Calu3 (cell line): Measurements from ENCODE around the gene FOXO1. TPM values are rescaled to one million over a fixed set of nuclear protein-coding genes. Genes with fewer than 3 reads are reported as not detected.

Source experiments
- BruUV-seq: library from RNA; stranded (reverse); fragments of 400-500 nt; replicated peaks from 2 replicates; lab custom pipeline; 2021; lab: Mats Ljungman, UMichigan
- CTCF ChIA-PET: fragments of 300-600 bp; sonication (Branson Sonifier 250); formaldehyde crosslinking; loops from one replicate; lab custom pipeline; 2022; ENCODE audit warnings: antibody characterized with exemption; lab: Charles Lee
- DNase-seq: peaks from one replicate; pipeline ENCODE4 v3.0.0; 2022
- H3K27ac Mint-ChIP-seq: one replicate; pipeline ENCODE4 v1.8.0; 2022; ENCODE audit warnings: mixed read lengths; ENCODE audit not compliant: unreplicated experiment
- H3K27me3 Mint-ChIP-seq: one replicate; pipeline ENCODE4 v1.8.0; 2022; ENCODE audit warnings: mixed read lengths; ENCODE audit not compliant: unreplicated experiment
- H3K36me3 Mint-ChIP-seq: one replicate; pipeline ENCODE4 v1.8.0; 2022; ENCODE audit warnings: mild to moderate bottlenecking, moderate library complexity, mixed read lengths; ENCODE audit not compliant: insufficient read depth, unreplicated experiment
- H3K4me1 Mint-ChIP-seq: one replicate; pipeline ENCODE4 v1.8.0; 2022; ENCODE audit warnings: mild to moderate bottlenecking, low read depth, mixed read lengths; ENCODE audit not compliant: unreplicated experiment
- H3K4me3 Mint-ChIP-seq: one replicate; pipeline ENCODE4 v1.8.0; 2022; ENCODE audit warnings: mild to moderate bottlenecking, low read depth, moderate library complexity, mixed read lengths; ENCODE audit not compliant: unreplicated experiment
- H3K9me3 Mint-ChIP-seq: one replicate; pipeline ENCODE4 v1.8.0; 2022; ENCODE audit warnings: low read depth, mixed read lengths; ENCODE audit not compliant: unreplicated experiment
- CTCF ChIP-seq: fragments of 200-600 bp; IDR thresholded peaks from one replicate; pipeline ENCODE4 v1.8.0; 2022; ENCODE audit warnings: antibody characterized with exemption; ENCODE audit not compliant: unreplicated experiment
- intact Hi-C: fragments of 100-400 bp; cut with micrococcal nuclease; formaldehyde crosslinking; loops from one replicate; pipeline ENCODE4 v1.10.0; 2022; ENCODE audit not compliant: unreplicated experiment
- total RNA-seq: library from RNA; stranded (reverse); gene quantifications from 2 replicates; pipeline ENCODE4 v1.2.3, GENCODE V29; 2022

The FOXO1 gene
- total RNA-seq, 1 experiment from 2014 or later, result 11.3 TPM

- intact Hi-C loops, result no loop called here
- TF ChIP-seq CTCF, result no peak
- peaks cover 13% of the 10 kb centered on the region for H3K4me1 Mint-ChIP-seq
- no peak overlapping the region for H3K27ac Mint-ChIP-seq
- no peak overlapping the region for H3K4me3 Mint-ChIP-seq
- no TSS peak for BruUV-seq
- CTCF ChIA-PET, result no interaction called here
- no peaks in the 10 kb centered on the region for H3K27me3 Mint-ChIP-seq
- DNase-seq, result no peak
- H3K9me3 Mint-ChIP-seq, result no peaks in the 10 kb centered on the region
- H3K36me3 Mint-ChIP-seq, result no peaks in the 10 kb centered on the region
These were observed 98.0 kb downstream of the FOXO1 start for GRCh38 chr13:40568246-40569023.

- Mint-ChIP-seq H3K4me1 (peaks cover 18% of the 10 kb centered on the region), H3K27me3 (no peaks in the 10 kb centered on the region), H3K9me3 (no peaks in the 10 kb centered on the region), H3K4me3 (no peak overlapping the region), H3K36me3 (no peaks in the 10 kb centered on the region), H3K27ac (no peak overlapping the region)
- intact Hi-C loops, result no loop called here
- no TSS peak for BruUV-seq
- CTCF ChIA-PET, result no interaction called here
- no peak for TF ChIP-seq CTCF
- DNase-seq, result no peak
These were observed 99.6 kb downstream of the FOXO1 start for GRCh38 chr13:40566811-40567210.

DNA sequence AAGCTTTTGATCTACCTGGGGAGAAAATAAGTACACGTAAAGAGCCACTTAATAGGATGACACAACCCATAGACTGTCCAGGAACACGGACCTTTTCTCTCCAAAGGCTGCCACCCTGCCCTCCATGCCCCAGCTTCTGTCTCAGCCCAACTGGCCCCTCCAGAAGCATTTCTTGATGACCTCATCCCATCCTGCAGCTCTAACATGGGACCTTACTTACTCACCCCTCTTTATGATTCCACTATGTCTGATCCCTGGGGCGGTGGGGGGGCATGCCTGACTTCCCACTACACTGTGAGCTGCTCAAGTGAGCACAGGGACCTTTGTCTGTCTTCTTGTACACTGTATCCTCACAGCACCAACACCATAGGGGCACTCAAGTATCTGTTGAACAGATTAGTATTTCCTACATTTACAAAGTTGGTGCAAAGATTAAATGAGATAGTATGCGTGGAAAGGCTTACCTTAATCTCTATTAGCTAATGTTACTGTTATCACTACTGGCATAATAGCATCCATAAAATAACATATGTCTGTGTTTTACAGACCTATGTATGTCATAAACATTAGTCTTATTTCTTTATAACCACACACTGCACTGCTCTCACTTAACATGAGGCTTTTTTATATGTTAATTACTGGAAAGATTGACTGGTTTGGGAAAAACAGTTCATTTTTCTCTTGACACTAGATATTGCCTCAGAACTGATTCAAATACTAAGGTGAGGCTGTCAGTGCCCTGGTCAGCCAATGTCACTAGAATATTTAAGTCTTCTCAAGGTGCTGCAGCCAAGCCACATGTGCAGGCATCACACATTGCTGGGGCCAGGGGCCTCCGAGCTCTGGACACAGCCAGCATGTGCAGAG, 100.9 kb downstream of the FOXO1 start:
- BruUV-seq, result no TSS peak
- intact Hi-C loops, result no loop called here
- H3K9me3 Mint-ChIP-seq, result no peaks in the 10 kb centered on the region
- CTCF ChIA-PET, result no interaction called here
- H3K36me3 Mint-ChIP-seq, result no peaks in the 10 kb centered on the region
- H3K27ac Mint-ChIP-seq, result no peak overlapping the region
- no peaks in the 10 kb centered on the region for H3K27me3 Mint-ChIP-seq
- peaks cover 18% of the 10 kb centered on the region for H3K4me1 Mint-ChIP-seq
- H3K4me3 Mint-ChIP-seq, result no peak overlapping the region
- no peak for DNase-seq
- TF ChIP-seq CTCF, result no peak

- no peaks in the 10 kb centered on the region for H3K27me3 Mint-ChIP-seq
- peaks cover 18% of the 10 kb centered on the region for H3K4me1 Mint-ChIP-seq
- no peak for TF ChIP-seq CTCF
- CTCF ChIA-PET, result no interaction called here
- DNase-seq, result no peak
- no peak overlapping the region for H3K4me3 Mint-ChIP-seq
- H3K27ac Mint-ChIP-seq, result no peak overlapping the region
- no peaks in the 10 kb centered on the region for H3K36me3 Mint-ChIP-seq
- intact Hi-C loops, result no loop called here
- no peaks in the 10 kb centered on the region for H3K9me3 Mint-ChIP-seq
- BruUV-seq, result no TSS peak
These were observed 102.0 kb downstream of the FOXO1 start for GRCh38 chr13:40564342-40565001.
